Mucosa of descending colon (tissue), 3 donors: Measurements from ENCODE around the gene SPAG16. TPM values are rescaled to one million over a fixed set of nuclear protein-coding genes. Genes with fewer than 3 reads are reported as not detected.

Source experiments
- ATAC-seq: fragments of 200-7000 bp; cut with Tn5 transposase; one replicate; pipeline ENCODE4 v1.9.1; 2020; ENCODE audit warnings: mild to moderate bottlenecking, moderate library complexity
- DNase-seq, 3 donors: peaks; one replicate each; pipeline ENCODE4 v3.0.0-alpha.2; 2020
- H3K36me3 ChIP-seq: fragments of 200-600 bp; one replicate; pipeline ENCODE4 v1.8.0; 2021; ENCODE audit warnings: low read depth, mild to moderate bottlenecking
- H3K4me1 ChIP-seq: fragments of 200-600 bp; one replicate; pipeline ENCODE4 v1.8.0; 2021; ENCODE audit warnings: low read depth, mild to moderate bottlenecking
- H3K4me3 ChIP-seq: fragments of 200-600 bp; one replicate; pipeline ENCODE4 v1.8.0; 2021; ENCODE audit warnings: mild to moderate bottlenecking
- H3K9me3 ChIP-seq: fragments of 200-600 bp; one replicate; pipeline ENCODE4 v1.8.0; 2021; ENCODE audit warnings: mild to moderate bottlenecking
- CTCF ChIP-seq: fragments of 200-600 bp; IDR thresholded peaks from one replicate; pipeline ENCODE4 v1.8.0; 2022; ENCODE audit warnings: antibody characterized with exemption, mild to moderate bottlenecking
- intact Hi-C, 2 donors: fragments of 100-400 bp; cut with DNase I in 1 of 2; cut with micrococcal nuclease in 1 of 2; formaldehyde crosslinking; loops; one replicate each; pipeline versions ENCODE4 v1.11.0 to v1.11.1; 2022; cut with DNase I, micrococcal nuclease
- total RNA-seq, 3 donors: library from RNA; stranded (reverse); fragmentation: NEBNext Ultra II Directional in 2 of 3; extraction: Animal tissue kit (Norgen Biotek cat#: 25700) in 2 of 3; gene quantifications; one replicate each; pipeline versions ENCODE4 v1.2.1 to v1.2.4, GENCODE V29; 2021 to 2023
- donor health status: DM: no; HTN: no; CAD: no; lungs with moderate emphysema.
- donor health status: DM: no; HTN: no; CAD: no.
- donor health status: DM: no; HTN: yes; CAD: no.

The SPAG16 gene
- total RNA-seq, 3 donors from 2014 or later: 18.1 to 20.3 (median 18.5) TPM

GRCh38 chr2:214365549-214365948 is 1081.3 kb downstream of the SPAG16 start:
- no peak for DNase-seq
- H3K4me1 ChIP-seq: no peaks in the 10 kb centered on the region
- no peak for TF ChIP-seq CTCF
- H3K36me3 ChIP-seq: no peaks in the 10 kb centered on the region
- intact Hi-C loops: no loop called here
- no peak for ATAC-seq
- H3K9me3 ChIP-seq: no peaks in the 10 kb centered on the region
- no peak overlapping the region for H3K4me3 ChIP-seq

- Histone ChIP-seq H3K9me3 (no peaks in the 10 kb centered on the region), H3K4me3 (no peak overlapping the region), H3K4me1 (no peaks in the 10 kb centered on the region), H3K36me3 (no peaks in the 10 kb centered on the region)
- no peak for DNase-seq
- TF ChIP-seq CTCF: no peak
- no peak for ATAC-seq
- intact Hi-C loops: no loop called here
Measured at GRCh38 chr2:214367171-214367570, 1082.9 kb downstream of the SPAG16 start.

GRCh38 chr2:214376618-214377285 is 1092.5 kb downstream of the SPAG16 start:
- TF ChIP-seq CTCF: no peak
- H3K36me3 ChIP-seq: no peaks in the 10 kb centered on the region
- no peaks in the 10 kb centered on the region for H3K9me3 ChIP-seq
- no peak overlapping the region for H3K4me3 ChIP-seq
- H3K4me1 ChIP-seq: no peaks in the 10 kb centered on the region
- intact Hi-C loops: no loop called here
- ATAC-seq: no peak
- no peak for DNase-seq

- DNase-seq: no peak
- intact Hi-C loops: no loop called here
- no peak for ATAC-seq
- no peak for TF ChIP-seq CTCF
- Histone ChIP-seq H3K4me3 (no peak overlapping the region), H3K36me3 (no peaks in the 10 kb centered on the region), H3K4me1 (no peaks in the 10 kb centered on the region), H3K9me3 (no peaks in the 10 kb centered on the region)
Measured at GRCh38 chr2:214377286-214377624, 1093.0 kb downstream of the SPAG16 start.

GRCh38 chr2:214378455-214379103 is 1094.3 kb downstream of the SPAG16 start:
- no peak for TF ChIP-seq CTCF
- Histone ChIP-seq H3K4me1 (no peaks in the 10 kb centered on the region), H3K9me3 (no peaks in the 10 kb centered on the region), H3K4me3 (no peak overlapping the region), H3K36me3 (no peaks in the 10 kb centered on the region)
- intact Hi-C loops: no loop called here
- ATAC-seq (no peak), DNase-seq (peak in 1 of 3 donors; percentile 2)
